Stimulated activated CD4-positive, alpha-beta T cell treated with anti-CD3 and anti-CD28 coated beads, Interleukin-4, amount 100 ng/mL, for 1 hour (primary cell): Measurements from ENCODE around the gene MIPOL1.

Experiments
- DNase-seq: peaks from one replicate; pipeline ENCODE4 v3.0.0-alpha.2; 2020

Gene MIPOL1

DNA sequence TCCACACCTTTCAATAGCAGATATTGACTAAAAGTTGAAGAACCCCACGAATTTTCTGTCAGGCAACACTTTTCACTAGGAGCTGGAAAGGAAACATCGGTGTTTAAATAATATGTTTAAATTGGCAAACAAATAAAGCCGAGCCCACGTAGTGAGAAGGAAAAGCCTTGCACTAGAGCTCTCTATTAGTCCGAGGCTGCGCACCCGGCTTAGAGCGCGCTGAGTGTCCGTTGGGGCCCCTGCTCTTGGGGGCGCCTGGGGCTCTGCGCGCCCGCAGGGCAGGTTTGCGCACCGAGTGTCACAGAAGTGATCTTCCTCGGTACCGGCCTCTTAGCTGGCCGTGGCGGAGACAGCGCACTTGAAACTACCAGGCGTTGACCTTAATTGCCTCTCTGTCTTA, 404.1 kb downstream of the MIPOL1 start:
- no peak for DNase-seq
